Stomach smooth muscle (tissue), 2 donors: ENCODE data around the gene LRRC51.
"Not testable (repeated sequence)": the region's sequence is repeated elsewhere in the genome, so short reads cannot be mapped to it uniquely, and the experiment has no call there.

Experiments
- H3K27ac ChIP-seq: one replicate; pipeline ENCODE4 v1.7.0; 2013; ENCODE audit warnings: mild to moderate bottlenecking, low read length, inconsistent platforms
- H3K27me3 ChIP-seq, 2 donors: one replicate each; pipeline ENCODE4 v1.7.0; 2013; ENCODE audit warnings: low read length in 2 of 2; ENCODE audit not compliant: insufficient read depth in 2 of 2, control insufficient read depth in 1 of 2
- H3K36me3 ChIP-seq, 2 donors: one replicate each; pipeline ENCODE4 v1.7.0; 2013; ENCODE audit warnings: low read length in 2 of 2; ENCODE audit not compliant: control insufficient read depth in 2 of 2, insufficient read depth in 2 of 2
- H3K4me1 ChIP-seq: one replicate; pipeline ENCODE4 v1.7.0; 2013; ENCODE audit warnings: low read length; ENCODE audit not compliant: control insufficient read depth, insufficient read depth
- H3K4me3 ChIP-seq, 2 donors: one replicate each; pipeline ENCODE4 v1.7.0; 2013; ENCODE audit warnings: low read length in 2 of 2
- H3K9ac ChIP-seq, 2 donors: one replicate each; pipeline ENCODE4 v1.7.0; 2013; ENCODE audit warnings: low read length in 2 of 2, mild to moderate bottlenecking in 1 of 2
- H3K9me3 ChIP-seq, 2 donors: one replicate each; pipeline ENCODE4 v1.7.0; 2013; ENCODE audit warnings: low read length in 2 of 2; ENCODE audit not compliant: control insufficient read depth in 2 of 2
- donor health status: healthy.
- donor health status: Pancreatic carcinoma.

Gene LRRC51

DNA sequence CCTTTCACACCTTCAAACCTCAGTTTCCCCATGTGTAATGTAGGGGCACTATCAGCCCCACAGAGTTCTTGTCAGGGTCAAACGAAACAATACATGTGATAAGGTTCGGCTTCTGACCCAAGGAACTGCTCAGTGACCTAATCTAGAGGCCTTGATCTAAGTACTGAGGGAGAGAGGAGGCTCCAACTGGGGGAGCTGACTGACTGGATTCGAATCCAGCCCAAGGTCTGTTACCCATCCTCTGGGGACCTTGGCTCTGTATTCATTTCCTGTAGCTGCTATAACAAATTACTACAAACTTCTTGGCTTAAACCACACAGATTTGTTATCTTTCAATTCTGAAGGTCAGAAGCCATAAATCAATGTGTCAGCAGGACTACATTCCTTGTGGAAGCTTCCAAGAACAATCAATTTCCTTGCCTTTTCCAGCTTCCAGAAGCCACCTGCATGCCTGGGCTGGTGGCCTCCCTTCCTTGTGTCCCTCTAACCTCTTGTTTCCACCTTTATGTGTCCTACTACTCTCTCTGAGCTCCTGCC lies 42.5 kb downstream of the LRRC51 start:
- H3K9me3 ChIP-seq: no peaks in the 10 kb centered on the region
- peaks cover 0 to 4% of the 10 kb centered on the region in 2 donors for H3K27me3 ChIP-seq
- H3K4me3 ChIP-seq: no peak overlapping the region
- no peaks in the 10 kb centered on the region for H3K36me3 ChIP-seq
- H3K27ac ChIP-seq: no peak overlapping the region
- no peak overlapping the region for H3K9ac ChIP-seq
- H3K4me1 ChIP-seq: no peaks in the 10 kb centered on the region

- no peaks in the 10 kb centered on the region for H3K36me3 ChIP-seq
- no peaks in the 10 kb centered on the region for H3K4me1 ChIP-seq
- H3K9ac ChIP-seq: no peak overlapping the region
- peaks cover 0 to 2% of the 10 kb centered on the region in 2 donors for H3K27me3 ChIP-seq
- no peaks in the 10 kb centered on the region for H3K9me3 ChIP-seq
- no peak overlapping the region for H3K4me3 ChIP-seq
- no peak overlapping the region for H3K27ac ChIP-seq
Measured at GRCh38 chr11:72124046-72124445, 43.4 kb downstream of the LRRC51 start.

DNA sequence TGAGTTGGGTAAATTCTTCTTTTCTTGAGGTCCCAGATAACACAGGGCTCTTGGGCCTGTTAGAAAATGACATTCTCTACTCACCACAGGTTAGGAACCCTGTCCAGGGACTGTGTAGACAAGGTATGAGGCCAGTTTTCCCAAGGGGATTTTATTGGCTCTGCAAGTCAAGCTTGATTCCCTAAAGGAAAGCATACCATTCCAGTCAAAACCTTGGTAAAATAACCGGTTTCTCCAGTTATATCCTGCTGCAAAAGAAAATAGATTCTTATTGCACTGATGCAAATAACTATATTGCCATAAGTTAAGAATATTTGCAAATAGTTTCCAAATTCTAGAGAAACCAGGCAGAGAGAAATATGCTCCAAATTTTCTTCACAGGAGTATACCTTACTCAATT lies 45.3 kb downstream of the LRRC51 start:
- no peaks in the 10 kb centered on the region for H3K9me3 ChIP-seq
- H3K27ac ChIP-seq: no peak overlapping the region
- H3K27me3 ChIP-seq: peaks cover 0 to 2% of the 10 kb centered on the region in 2 donors
- no peaks in the 10 kb centered on the region for H3K4me1 ChIP-seq
- H3K36me3 ChIP-seq: no peaks in the 10 kb centered on the region
- no peak overlapping the region for H3K4me3 ChIP-seq
- no peak overlapping the region for H3K9ac ChIP-seq

DNA sequence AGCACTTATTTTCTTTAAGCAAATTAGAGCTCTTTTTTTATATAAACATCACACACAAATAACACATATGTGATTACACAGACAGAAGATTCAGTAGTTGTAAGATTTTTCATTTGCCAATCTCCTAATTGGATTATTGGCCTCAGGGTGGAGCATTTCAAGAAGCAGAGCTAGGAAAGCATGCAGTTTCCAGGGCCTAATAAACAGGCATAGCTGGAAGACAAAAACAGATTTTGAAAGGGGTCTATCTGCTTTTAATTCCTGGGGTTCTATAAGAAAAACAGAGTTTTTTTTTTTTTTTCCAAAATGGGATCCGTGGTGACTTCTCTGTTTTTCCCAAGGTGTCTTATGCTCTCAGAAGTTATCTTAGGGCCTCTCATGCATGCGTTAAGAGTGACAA lies 47.3 kb downstream of the LRRC51 start:
- no peak overlapping the region for H3K9ac ChIP-seq
- H3K4me1 ChIP-seq: no peaks in the 10 kb centered on the region
- H3K9me3 ChIP-seq: no peaks in the 10 kb centered on the region
- H3K4me3 ChIP-seq: no peak overlapping the region
- no peak overlapping the region for H3K27ac ChIP-seq
- H3K27me3 ChIP-seq: peaks cover 0 to 2% of the 10 kb centered on the region in 2 donors
- no peaks in the 10 kb centered on the region for H3K36me3 ChIP-seq

GRCh38 chr11:72129381-72129780 lies 48.7 kb downstream of the LRRC51 start:
- H3K4me3 ChIP-seq: no peak overlapping the region
- H3K9me3 ChIP-seq: no peaks in the 10 kb centered on the region
- H3K27me3 ChIP-seq: peaks cover 0 to 2% of the 10 kb centered on the region in 2 donors
- no peak overlapping the region for H3K9ac ChIP-seq
- H3K27ac ChIP-seq: no peak overlapping the region
- H3K4me1 ChIP-seq: no peaks in the 10 kb centered on the region
- H3K36me3 ChIP-seq: no peaks in the 10 kb centered on the region

- Histone ChIP-seq H3K4me1 (no peaks in the 10 kb centered on the region), H3K9ac (no peak overlapping the region)
Measured at GRCh38 chr11:72132646-72133045, 52.0 kb downstream of the LRRC51 start.

DNA sequence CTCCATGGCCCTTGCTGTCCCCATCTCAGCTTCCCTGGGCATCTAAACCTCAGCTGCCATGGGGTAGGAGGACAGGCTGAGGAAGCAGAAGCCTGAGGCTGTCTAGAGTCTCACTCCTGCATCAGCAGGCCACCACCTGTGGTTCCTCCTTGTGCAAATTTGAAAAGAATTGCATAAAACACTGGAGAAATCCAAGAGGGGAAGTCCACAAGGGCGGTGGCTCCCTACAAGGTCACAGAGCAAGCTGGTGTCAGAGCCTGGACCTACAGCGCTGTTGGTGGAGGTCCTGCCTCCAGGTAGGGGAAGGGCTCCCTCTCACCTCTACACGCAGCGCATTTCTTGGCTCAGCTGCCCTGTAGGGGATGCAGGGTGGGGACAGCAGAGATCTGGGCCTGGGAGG lies 54.8 kb downstream of the LRRC51 start, which contains the start of gene FOLR3:
FOLR3 (plus strand) TSS at position 253 of the 400 bp plus-strand sequence. CDS start 228 bp downstream, outside the sequence.
- H3K9ac ChIP-seq, H3K27me3 ChIP-seq, H3K36me3 ChIP-seq, H3K4me3 ChIP-seq, H3K9me3 ChIP-seq, H3K4me1 ChIP-seq, H3K27ac ChIP-seq: not testable (repeated sequence)

More at GRCh38 chr11:72132646-72133045, 52.0 kb downstream of the LRRC51 start:
- H3K27me3 ChIP-seq: no peaks in the 10 kb centered on the region
- no peaks in the 10 kb centered on the region for H3K36me3 ChIP-seq
- no peak overlapping the region for H3K4me3 ChIP-seq
- no peaks in the 10 kb centered on the region for H3K9me3 ChIP-seq
- no peak overlapping the region for H3K27ac ChIP-seq

DNA sequence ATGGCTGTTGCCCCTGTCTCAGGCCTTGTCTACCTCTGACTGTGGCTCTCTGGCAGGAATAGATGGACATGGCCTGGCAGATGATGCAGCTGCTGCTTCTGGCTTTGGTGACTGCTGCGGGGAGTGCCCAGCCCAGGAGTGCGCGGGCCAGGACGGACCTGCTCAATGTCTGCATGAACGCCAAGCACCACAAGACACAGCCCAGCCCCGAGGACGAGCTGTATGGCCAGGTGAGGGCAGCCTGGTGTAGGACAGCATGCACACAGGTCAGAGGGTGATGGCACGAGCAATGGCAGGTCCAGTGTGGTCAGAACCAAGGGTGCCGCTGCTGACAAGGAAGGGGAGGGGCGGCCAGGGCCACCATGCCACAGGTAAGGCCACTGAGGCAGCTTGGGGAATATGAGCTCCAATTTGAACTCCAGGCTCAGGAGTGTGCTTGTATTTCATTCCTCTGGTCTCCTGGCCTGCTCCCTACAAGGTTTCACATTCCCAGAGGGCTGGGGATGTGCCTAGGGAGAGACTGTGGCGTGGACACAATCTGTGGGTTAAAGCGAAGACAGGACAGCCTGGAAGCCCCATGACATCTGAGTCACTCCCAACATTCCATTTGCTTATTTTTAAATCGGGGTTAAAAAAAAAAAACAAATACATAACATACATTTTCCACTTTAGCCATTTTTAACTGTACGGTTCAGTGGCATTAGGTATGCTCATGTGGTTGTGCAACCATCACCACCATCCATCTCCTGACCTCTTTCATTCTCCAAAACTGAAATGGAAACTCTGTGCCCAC lies 55.4 kb downstream of the LRRC51 start:
- Histone ChIP-seq H3K9ac (no peak overlapping the region), H3K27me3 (no peaks in the 10 kb centered on the region), H3K9me3 (no peaks in the 10 kb centered on the region), H3K27ac (no peak overlapping the region), H3K4me1 (no peaks in the 10 kb centered on the region), H3K4me3 (no peak overlapping the region), H3K36me3 (no peaks in the 10 kb centered on the region)

DNA sequence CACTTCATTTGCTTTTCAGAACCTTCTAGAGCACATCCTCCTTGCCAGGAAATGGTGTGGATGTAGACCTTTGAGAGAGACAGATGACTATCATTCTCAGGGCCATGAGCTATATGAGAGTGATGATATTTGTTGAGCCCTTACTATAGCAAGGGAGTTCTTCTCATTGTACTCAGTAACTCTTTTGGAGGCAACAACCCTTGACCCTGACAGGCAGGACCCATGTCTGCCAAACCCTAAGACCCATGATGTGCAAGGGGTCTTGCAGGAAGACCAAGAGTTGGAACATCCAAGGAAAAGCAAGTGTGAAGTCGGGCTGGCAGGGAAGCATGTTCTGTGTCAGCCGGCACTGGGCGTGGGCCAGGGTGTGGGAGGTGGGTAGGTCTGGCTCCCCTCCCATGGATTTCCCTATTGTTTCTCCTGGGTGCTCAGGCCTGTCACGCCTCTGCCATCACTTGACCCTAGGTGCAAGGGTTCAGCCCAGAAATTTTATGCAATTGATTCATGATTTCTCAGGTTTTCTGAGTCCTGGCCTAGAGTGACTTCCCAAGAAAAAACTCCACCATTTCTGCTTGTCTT lies 56.1 kb downstream of the LRRC51 start:
- H3K9ac ChIP-seq: no peak overlapping the region
- no peaks in the 10 kb centered on the region for H3K27me3 ChIP-seq
- no peak overlapping the region for H3K4me3 ChIP-seq
- H3K9me3 ChIP-seq: no peaks in the 10 kb centered on the region
- H3K4me1 ChIP-seq: no peaks in the 10 kb centered on the region
- H3K27ac ChIP-seq: no peak overlapping the region
- H3K36me3 ChIP-seq: no peaks in the 10 kb centered on the region

DNA sequence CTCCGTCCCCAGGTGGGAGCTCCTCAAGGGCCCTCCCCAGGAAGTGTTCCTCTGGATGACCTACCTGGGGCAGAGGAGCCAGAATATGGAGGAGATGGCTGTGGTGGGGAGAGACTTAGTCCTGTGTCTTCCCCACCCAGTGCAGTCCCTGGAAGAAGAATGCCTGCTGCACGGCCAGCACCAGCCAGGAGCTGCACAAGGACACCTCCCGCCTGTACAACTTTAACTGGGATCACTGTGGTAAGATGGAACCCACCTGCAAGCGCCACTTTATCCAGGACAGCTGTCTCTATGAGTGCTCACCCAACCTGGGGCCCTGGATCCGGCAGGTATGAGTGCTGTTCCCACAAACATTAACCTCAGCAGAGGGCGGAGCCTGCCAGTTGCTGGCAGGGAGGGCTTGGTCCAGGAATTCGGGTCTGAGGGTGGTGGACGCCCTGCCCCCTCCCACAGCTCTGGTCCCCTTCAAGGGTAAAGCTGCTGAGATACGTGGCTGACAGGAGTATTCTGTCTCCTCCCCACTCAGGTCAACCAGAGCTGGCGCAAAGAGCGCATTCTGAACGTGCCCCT lies 58.3 kb downstream of the LRRC51 start:
- Histone ChIP-seq H3K36me3 (no peaks in the 10 kb centered on the region), H3K9ac (no peak overlapping the region)

More for the DNA sequence above, 58.3 kb downstream of the LRRC51 start:
- Histone ChIP-seq H3K9me3 (no peaks in the 10 kb centered on the region), H3K4me1 (no peaks in the 10 kb centered on the region), H3K27me3 (no peaks in the 10 kb centered on the region), H3K27ac (no peak overlapping the region), H3K4me3 (no peak overlapping the region)
